HEK293 (cell line): ENCODE measurements around the gene TLX3.

Experiments used
- KLF16 ChIP-seq: fragments of 450-650 bp; formaldehyde crosslinking; IDR thresholded peaks from 2 replicates; pipeline ENCODE4 v1.5.1; 2017; ENCODE audit warnings: missing biosample characterization, missing genetic modification characterization
- ZBTB20 ChIP-seq: fragments of 450-650 bp; formaldehyde crosslinking; IDR thresholded peaks from 2 replicates; pipeline ENCODE4 v1.5.1; 2016; ENCODE audit warnings: missing biosample characterization, missing genetic modification characterization
- ZFHX2 ChIP-seq: fragments of 450-650 bp; formaldehyde crosslinking; conservative IDR thresholded peaks from 2 replicates; pipeline ENCODE4 v1.5.1; 2016; ENCODE audit warnings: missing biosample characterization, missing genetic modification characterization
- ZNF133 ChIP-seq: fragments of 450-650 bp; formaldehyde crosslinking; IDR thresholded peaks from 2 replicates; pipeline ENCODE4 v1.5.1; 2016; ENCODE audit warnings: missing biosample characterization, missing genetic modification characterization
- ZNF175 ChIP-seq: fragments of 450-650 bp; formaldehyde crosslinking; IDR thresholded peaks from 2 replicates; pipeline ENCODE4 v1.5.1; 2016; ENCODE audit warnings: missing biosample characterization, missing genetic modification characterization
- ZNF501 ChIP-seq: fragments of 450-650 bp; formaldehyde crosslinking; IDR thresholded peaks from 2 replicates; pipeline ENCODE4 v1.5.1; 2016; ENCODE audit warnings: missing biosample characterization, missing genetic modification characterization
- ZNF555 ChIP-seq: fragments of 450-650 bp; formaldehyde crosslinking; conservative IDR thresholded peaks from 2 replicates; pipeline ENCODE4 v1.5.1; 2017; ENCODE audit warnings: missing biosample characterization, mild to moderate bottlenecking, missing genetic modification characterization, inconsistent platforms
- ZNF670 ChIP-seq: fragments of 450-650 bp; formaldehyde crosslinking; IDR thresholded peaks from 2 replicates; pipeline ENCODE4 v1.5.1; 2016; ENCODE audit warnings: missing biosample characterization, missing genetic modification characterization, low read depth
- TF ChIP-seq, protein P1 (sequence below): fragments of 450-650 bp; formaldehyde crosslinking; IDR thresholded peaks from 2 replicates; pipeline ENCODE4 v1.5.1; 2016; ENCODE audit warnings: missing biosample characterization, missing genetic modification characterization
- TF ChIP-seq, protein P2 (sequence below): fragments of 450-650 bp; formaldehyde crosslinking; IDR thresholded peaks from 2 replicates; pipeline ENCODE4 v1.5.1; 2016; ENCODE audit warnings: missing biosample characterization, missing genetic modification characterization
- TF ChIP-seq, protein P3 (sequence below): fragments of 450-650 bp; formaldehyde crosslinking; IDR thresholded peaks from 2 replicates; pipeline ENCODE4 v1.5.1; 2016; ENCODE audit warnings: missing biosample characterization, missing genetic modification characterization

DNA sequence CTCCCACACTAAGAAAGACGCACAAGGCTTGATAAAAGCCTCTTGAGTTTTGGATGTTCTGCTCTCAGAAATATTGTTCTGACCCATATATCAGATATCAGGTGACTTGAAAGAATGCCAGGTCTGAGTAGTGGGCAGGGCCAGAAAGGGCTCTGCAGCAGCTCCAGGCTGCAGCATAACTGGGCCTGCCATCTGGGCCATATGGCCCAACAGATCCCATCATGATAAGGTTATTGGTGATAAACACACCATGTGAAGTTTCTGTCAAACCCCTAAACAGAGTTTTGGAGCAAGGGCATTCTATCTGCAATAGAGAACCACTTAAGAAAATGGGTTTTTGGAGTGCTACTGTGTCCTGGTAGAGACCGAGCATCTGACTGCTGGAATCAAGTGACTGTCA lies 48.8 kb downstream of the TLX3 start:
- TF ChIP-seq ZFHX2 (tag by site-specific recombination) (no peak), ZNF670 (tag by site-specific recombination) (no peak), ZNF133 (tag by site-specific recombination) (no peak), ZNF555 (tag by site-specific recombination) (no peak), ZBTB20 (tag by site-specific recombination) (no peak), ZNF175 (tag by site-specific recombination) (no peak), KLF16 (tag by site-specific recombination) (no peak), ZNF501 (tag by site-specific recombination) (no peak)
- TF ChIP-seq, protein P1, sequence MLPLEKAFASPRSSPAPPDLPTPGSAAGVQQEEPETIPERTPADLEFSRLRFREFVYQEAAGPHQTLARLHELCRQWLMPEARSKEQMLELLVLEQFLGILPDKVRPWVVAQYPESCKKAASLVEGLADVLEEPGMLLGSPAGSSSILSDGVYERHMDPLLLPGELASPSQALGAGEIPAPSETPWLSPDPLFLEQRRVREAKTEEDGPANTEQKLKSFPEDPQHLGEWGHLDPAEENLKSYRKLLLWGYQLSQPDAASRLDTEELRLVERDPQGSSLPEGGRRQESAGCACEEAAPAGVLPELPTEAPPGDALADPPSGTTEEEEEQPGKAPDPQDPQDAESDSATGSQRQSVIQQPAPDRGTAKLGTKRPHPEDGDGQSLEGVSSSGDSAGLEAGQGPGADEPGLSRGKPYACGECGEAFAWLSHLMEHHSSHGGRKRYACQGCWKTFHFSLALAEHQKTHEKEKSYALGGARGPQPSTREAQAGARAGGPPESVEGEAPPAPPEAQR (tag by site-specific recombination) = no peak
- TF ChIP-seq, protein P2, sequence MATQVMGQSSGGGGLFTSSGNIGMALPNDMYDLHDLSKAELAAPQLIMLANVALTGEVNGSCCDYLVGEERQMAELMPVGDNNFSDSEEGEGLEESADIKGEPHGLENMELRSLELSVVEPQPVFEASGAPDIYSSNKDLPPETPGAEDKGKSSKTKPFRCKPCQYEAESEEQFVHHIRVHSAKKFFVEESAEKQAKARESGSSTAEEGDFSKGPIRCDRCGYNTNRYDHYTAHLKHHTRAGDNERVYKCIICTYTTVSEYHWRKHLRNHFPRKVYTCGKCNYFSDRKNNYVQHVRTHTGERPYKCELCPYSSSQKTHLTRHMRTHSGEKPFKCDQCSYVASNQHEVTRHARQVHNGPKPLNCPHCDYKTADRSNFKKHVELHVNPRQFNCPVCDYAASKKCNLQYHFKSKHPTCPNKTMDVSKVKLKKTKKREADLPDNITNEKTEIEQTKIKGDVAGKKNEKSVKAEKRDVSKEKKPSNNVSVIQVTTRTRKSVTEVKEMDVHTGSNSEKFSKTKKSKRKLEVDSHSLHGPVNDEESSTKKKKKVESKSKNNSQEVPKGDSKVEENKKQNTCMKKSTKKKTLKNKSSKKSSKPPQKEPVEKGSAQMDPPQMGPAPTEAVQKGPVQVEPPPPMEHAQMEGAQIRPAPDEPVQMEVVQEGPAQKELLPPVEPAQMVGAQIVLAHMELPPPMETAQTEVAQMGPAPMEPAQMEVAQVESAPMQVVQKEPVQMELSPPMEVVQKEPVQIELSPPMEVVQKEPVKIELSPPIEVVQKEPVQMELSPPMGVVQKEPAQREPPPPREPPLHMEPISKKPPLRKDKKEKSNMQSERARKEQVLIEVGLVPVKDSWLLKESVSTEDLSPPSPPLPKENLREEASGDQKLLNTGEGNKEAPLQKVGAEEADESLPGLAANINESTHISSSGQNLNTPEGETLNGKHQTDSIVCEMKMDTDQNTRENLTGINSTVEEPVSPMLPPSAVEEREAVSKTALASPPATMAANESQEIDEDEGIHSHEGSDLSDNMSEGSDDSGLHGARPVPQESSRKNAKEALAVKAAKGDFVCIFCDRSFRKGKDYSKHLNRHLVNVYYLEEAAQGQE (tag by site-specific recombination) = no peak
- TF ChIP-seq, protein P3, sequence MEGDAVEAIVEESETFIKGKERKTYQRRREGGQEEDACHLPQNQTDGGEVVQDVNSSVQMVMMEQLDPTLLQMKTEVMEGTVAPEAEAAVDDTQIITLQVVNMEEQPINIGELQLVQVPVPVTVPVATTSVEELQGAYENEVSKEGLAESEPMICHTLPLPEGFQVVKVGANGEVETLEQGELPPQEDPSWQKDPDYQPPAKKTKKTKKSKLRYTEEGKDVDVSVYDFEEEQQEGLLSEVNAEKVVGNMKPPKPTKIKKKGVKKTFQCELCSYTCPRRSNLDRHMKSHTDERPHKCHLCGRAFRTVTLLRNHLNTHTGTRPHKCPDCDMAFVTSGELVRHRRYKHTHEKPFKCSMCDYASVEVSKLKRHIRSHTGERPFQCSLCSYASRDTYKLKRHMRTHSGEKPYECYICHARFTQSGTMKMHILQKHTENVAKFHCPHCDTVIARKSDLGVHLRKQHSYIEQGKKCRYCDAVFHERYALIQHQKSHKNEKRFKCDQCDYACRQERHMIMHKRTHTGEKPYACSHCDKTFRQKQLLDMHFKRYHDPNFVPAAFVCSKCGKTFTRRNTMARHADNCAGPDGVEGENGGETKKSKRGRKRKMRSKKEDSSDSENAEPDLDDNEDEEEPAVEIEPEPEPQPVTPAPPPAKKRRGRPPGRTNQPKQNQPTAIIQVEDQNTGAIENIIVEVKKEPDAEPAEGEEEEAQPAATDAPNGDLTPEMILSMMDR (tag by site-specific recombination) = no peak
